GM12865 (cell line): ENCODE measurements around the gene CHN1.

ENCODE experiments used
- DNase-seq: peaks from one replicate; pipeline ENCODE4 v3.0.0; 2010; ENCODE audit warnings: low read depth
- H3K4me3 ChIP-seq: 2 replicates; pipeline ENCODE4 v1.5.1; 2011; ENCODE audit warnings: mild to moderate bottlenecking, low read depth, low read length, control low read depth
- TF ChIP-seq, protein P1 (sequence below): IDR thresholded peaks from 2 replicates; pipeline ENCODE4 v1.5.1; 2011; ENCODE audit warnings: low read length, control low read depth, low read depth, inconsistent platforms; ENCODE audit not compliant: insufficient read depth; ENCODE audit errors: missing control alignments

Gene CHN1

GRCh38 chr2:174780856-174781255 lies 224.3 kb downstream of the CHN1 start:
- no peak overlapping the region for H3K4me3 ChIP-seq
- DNase-seq, result no peak
- TF ChIP-seq, protein P1, sequence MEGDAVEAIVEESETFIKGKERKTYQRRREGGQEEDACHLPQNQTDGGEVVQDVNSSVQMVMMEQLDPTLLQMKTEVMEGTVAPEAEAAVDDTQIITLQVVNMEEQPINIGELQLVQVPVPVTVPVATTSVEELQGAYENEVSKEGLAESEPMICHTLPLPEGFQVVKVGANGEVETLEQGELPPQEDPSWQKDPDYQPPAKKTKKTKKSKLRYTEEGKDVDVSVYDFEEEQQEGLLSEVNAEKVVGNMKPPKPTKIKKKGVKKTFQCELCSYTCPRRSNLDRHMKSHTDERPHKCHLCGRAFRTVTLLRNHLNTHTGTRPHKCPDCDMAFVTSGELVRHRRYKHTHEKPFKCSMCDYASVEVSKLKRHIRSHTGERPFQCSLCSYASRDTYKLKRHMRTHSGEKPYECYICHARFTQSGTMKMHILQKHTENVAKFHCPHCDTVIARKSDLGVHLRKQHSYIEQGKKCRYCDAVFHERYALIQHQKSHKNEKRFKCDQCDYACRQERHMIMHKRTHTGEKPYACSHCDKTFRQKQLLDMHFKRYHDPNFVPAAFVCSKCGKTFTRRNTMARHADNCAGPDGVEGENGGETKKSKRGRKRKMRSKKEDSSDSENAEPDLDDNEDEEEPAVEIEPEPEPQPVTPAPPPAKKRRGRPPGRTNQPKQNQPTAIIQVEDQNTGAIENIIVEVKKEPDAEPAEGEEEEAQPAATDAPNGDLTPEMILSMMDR, result no peak

DNA sequence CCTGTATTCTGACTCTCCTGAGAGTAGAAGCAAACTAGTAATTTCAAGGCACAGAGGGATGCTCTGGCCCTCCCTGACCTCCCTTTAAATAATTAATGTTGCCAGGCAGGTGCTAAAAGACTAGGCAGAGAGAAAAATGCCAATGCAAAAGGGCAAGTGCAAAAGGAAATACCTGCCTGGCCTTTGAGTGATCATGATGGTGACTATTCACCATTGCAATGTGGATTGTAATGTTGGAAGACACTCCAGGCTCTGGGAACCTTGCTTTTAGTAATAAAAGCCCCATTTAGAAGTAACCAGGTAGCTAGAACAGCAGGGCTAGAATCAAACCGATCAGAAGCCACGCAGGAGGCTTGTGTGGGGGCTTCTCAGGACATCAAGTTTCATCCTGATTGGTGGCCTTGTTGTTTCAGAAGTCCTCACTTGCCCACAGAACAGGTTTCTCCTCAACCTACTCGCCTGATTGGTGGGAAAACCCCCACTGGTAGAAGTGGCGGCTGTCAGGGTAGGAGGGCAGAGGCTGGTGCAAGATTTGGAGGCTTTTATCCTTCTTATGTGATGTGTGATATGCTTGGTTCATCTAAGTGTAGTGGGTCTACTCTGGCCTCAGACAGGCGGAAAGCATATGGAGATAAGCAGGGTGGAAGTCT lies 224.9 kb downstream of the CHN1 start:
- peak; percentile 41 for DNase-seq
- H3K4me3 ChIP-seq, result no peak overlapping the region
- TF ChIP-seq, protein P1, result no peak

DNA sequence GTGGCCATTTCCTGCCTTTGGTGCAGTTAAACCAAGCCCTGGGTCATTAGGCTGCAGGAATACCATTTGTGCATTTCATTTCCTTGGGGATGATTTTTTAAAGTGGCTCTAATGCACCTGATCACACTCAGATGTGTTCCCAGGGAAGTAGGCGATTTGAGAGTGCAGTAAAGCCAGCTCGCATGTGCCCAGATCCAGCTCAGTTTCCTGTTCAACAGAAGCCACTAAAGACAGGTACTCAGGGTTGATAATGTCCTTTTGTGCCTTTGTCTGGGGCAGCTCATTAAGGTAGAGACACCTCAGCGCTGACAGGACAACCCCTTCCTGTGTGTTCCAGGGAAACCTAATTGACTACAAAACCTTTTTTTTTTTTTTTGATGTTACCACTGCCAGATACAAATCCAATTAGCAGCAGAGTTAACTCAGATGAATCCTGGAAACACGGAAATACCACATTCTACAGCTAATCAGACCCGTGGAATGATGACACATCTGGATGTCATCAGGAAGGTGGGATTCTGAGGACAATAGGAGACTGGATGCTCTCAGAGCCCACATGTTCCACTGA lies 225.7 kb downstream of the CHN1 start:
- TF ChIP-seq, protein P1, result no peak
- no peak overlapping the region for H3K4me3 ChIP-seq
- no peak for DNase-seq

GRCh38 chr2:174778085-174778981 lies 226.8 kb downstream of the CHN1 start:
- peak; percentile 82 for DNase-seq
- TF ChIP-seq, protein P1, result no peak
- H3K4me3 ChIP-seq, result no peak overlapping the region

DNA sequence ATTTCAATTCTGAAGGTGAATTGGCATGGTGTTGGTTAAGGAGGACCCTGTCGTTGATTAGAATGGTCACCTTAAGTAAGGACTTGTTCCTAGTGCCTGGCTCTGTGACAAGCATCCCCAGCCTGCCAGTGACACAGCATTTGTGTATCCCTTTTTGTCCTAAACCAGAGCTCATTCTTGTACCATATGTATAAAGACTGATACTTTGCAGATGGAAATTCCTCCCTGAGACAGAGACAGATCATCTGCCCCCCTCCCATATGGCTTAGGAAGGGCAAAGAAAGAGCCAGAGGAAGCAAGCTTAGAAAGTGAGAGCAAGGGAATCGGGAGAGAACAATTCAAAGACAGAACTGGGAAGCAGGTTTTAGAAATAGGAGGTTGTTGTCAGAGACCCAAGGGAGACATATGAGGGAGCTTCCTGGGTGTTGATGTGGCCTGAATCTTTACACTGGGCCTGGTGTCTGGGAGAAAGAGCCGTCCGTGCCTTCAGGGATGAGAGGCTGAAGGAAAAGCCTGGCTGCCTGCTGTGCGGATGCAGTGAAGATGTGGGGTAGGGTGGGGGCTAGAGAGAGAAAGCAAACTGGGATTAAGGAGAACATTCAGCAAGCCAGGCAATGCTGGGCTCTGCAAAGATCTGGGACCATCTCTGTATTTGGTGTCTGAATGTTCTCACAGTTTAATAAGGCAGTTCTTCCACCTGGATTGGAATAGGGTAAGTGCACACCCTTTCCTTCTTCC lies 227.7 kb downstream of the CHN1 start:
- DNase-seq, result no peak
- TF ChIP-seq, protein P1, result no peak
- no peak overlapping the region for H3K4me3 ChIP-seq

DNA sequence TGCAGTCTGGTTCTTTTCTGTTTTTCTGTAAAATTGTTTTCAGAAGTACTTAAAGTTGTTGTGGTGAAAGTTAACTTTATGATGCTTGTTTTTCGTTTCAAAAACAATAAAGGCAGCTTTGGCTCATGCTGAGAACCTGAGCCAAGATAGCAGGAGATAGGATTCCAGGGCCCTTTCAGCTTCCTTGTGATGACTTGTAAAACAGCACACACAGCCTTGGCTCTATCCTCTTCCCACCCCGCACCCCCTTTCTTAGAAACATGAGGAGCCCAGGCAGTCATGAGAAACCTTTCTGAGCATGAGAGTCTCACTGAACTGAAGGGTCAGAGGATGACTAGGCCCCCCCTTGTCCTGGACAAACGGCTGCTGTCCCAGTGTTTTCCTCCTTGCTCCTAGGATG lies 228.5 kb downstream of the CHN1 start:
- TF ChIP-seq, protein P1, result no peak
- H3K4me3 ChIP-seq, result no peak overlapping the region
- DNase-seq, result no peak
